ENCODE data around the gene NPIPB2. TPM values are rescaled to one million over a fixed set of nuclear protein-coding genes. Genes with fewer than 3 reads are reported as not detected.

Gene NPIPB2
- total and polyA plus RNA-seq, 10 of the 15 experiments (the other 5 are each of a cell fraction or from before 2014, with no cell fraction given), result 1.9 to 29.3 (median 10.8) TPM

DNA sequence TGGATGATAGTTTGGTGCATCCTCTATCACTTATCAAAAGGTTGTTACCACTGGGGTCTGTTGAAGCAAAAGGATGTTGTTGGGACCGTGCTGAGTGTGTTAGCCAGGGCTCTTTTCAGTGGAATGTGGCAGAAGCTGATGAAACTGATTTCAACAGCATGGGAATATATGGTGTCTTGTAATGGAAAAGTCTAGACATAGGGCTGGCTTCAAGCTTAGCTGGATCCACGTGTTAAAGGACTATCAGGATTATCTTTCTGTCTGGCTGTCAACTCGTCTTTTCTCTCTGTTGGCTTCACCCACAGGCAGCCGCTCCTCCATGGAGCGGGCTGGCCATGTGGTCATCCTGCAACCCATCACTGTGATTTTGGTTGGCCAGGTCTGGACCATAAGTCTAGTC is 43.4 kb upstream of the NPIPB2 start:
- in situ Hi-C loops (cut with MboI) (no loop called here), intact Hi-C loops (cut with micrococcal nuclease; ENCODE audit: unreplicated experiment) (no loop called here)
- CTCF ChIA-PET, result no interaction called here
- H3K36me3 ChIP-seq (ENCODE audit: control insufficient read depth in 2 of 2, insufficient read depth in 2 of 2, low read length in 1 of 2), result peaks cover 2 to 4% of the 10 kb centered on the region in 2 experiments; a peak in 3 of 4 replicates
- H3K4me3 ChIP-seq, result no peak overlapping the region
- ATAC-seq (no peak), DNase-seq (ENCODE audit: low read depth, low spot score) (no peak), FAIRE-seq (no peak)
- H3K9me3 ChIP-seq (replicated peaks; ENCODE audit: control insufficient read depth, insufficient read depth, low read length), result no peaks in the 10 kb centered on the region
- H3K27ac ChIP-seq (ENCODE audit: control insufficient read depth, insufficient read depth), result no peak overlapping the region
- WGBS (ENCODE audit: insufficient coverage, insufficient replicate concordance, low lambda C conversion rate, missing lambda C conversion rate), result 76% methylated on average over 5 of the region's 5 CpGs
- H4K20me1 ChIP-seq (ENCODE audit: control insufficient read depth, insufficient read depth), result no peaks in the 10 kb centered on the region
- RAD21 ChIA-PET (ENCODE audit: unreplicated experiment), result no interaction called here
- SMC1A ChIA-PET (ENCODE audit: uncharacterized antibody, unreplicated experiment), result interaction anchor here (1.1 to 5.5 kb wide), 4 partner anchors 8 to 26 kb away, joined by 3 to 43 read pairs (median 7); partner anchors contain the start of gene TNFRSF17
- BruUV-seq (replicated peaks), result no TSS peak
- TF ChIP-seq STAT3 (IDR thresholded peaks at IDR 0.05; ENCODE audit: low read depth, low read length), result no peak
- TF ChIP-seq, protein P1, sequence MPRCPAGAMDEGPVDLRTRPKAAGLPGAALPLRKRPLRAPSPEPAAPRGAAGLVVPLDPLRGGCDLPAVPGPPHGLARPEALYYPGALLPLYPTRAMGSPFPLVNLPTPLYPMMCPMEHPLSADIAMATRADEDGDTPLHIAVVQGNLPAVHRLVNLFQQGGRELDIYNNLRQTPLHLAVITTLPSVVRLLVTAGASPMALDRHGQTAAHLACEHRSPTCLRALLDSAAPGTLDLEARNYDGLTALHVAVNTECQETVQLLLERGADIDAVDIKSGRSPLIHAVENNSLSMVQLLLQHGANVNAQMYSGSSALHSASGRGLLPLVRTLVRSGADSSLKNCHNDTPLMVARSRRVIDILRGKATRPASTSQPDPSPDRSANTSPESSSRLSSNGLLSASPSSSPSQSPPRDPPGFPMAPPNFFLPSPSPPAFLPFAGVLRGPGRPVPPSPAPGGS (IDR thresholded peaks at IDR 0.05; ENCODE audit: borderline replicate concordance, insufficient read depth, low read depth, low read length, poor library complexity, severe bottlenecking), result no peak
- TF ChIP-seq, protein P2, sequence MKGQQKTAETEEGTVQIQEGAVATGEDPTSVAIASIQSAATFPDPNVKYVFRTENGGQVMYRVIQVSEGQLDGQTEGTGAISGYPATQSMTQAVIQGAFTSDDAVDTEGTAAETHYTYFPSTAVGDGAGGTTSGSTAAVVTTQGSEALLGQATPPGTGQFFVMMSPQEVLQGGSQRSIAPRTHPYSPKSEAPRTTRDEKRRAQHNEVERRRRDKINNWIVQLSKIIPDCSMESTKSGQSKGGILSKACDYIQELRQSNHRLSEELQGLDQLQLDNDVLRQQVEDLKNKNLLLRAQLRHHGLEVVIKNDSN (IDR thresholded peaks at IDR 0.05; ENCODE audit: borderline replicate concordance, extremely low read length, insufficient read depth, low read depth, low read length), result no peak
- no peak for TF ChIP-seq YBX1 (IDR thresholded peaks at IDR 0.05)
- TF ChIP-seq, protein P3, sequence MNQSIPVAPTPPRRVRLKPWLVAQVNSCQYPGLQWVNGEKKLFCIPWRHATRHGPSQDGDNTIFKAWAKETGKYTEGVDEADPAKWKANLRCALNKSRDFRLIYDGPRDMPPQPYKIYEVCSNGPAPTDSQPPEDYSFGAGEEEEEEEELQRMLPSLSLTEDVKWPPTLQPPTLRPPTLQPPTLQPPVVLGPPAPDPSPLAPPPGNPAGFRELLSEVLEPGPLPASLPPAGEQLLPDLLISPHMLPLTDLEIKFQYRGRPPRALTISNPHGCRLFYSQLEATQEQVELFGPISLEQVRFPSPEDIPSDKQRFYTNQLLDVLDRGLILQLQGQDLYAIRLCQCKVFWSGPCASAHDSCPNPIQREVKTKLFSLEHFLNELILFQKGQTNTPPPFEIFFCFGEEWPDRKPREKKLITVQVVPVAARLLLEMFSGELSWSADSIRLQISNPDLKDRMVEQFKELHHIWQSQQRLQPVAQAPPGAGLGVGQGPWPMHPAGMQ (IDR thresholded peaks at IDR 0.05; ENCODE audit: borderline replicate concordance), result no peak
- TF ChIP-seq LARP7 (IDR thresholded peaks at IDR 0.05), result no peak
- TF ChIP-seq MYB (IDR thresholded peaks at IDR 0.05; ENCODE audit: borderline replicate concordance, low read depth, low read length), result no peak
- H2AFZ ChIP-seq (ENCODE audit: control insufficient read depth, low read depth, low read length), result no peak overlapping the region
- peaks cover 11% of the 10 kb centered on the region for H3K4me1 ChIP-seq (ENCODE audit: control insufficient read depth, insufficient read depth, low read length)
- no peaks in the 10 kb centered on the region for H3K27me3 ChIP-seq (replicated peaks in 1 of 2; ENCODE audit: control insufficient read depth in 2 of 2, insufficient read depth in 2 of 2, low read length in 1 of 2)
- H3K4me2 ChIP-seq (ENCODE audit: control insufficient read depth, insufficient read depth), result no peak overlapping the region
- peaks cover 81% of the 10 kb centered on the region for H3K79me2 ChIP-seq (ENCODE audit: control insufficient read depth, insufficient read depth, low read length)
- no peak overlapping the region for H3K9ac ChIP-seq (ENCODE audit: control insufficient read depth, insufficient read depth, low read length)
- POLR2A ChIA-PET, result interaction anchor here (0.7 kb wide), 1 partner anchor 11 kb away, joined by 4 read pairs; no protein-coding TSS in a partner anchor

All from GM12878 (cell line).